ENCODE results near the gene SMIM45.

The SMIM45 gene

DNA sequence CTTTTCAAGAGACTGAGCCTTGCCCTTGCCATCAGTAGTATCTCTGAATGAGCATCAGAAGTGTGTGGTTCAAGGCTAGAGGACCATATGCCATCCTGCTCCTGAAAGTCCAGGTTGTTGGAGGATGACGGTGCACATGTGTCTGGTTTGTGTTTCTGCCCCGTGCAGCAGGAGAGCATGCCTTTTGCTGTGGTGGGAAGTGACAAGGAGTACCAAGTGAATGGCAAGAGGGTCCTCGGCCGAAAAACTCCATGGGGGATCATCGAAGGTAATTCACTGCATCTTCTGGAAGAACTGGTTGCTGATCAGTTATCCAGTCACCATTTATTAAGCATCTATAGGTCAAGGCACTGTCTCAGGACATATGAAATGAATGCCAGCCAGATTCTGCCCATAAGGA, 40.5 kb downstream of the SMIM45 start:
- POLR2A ChIA-PET: no interaction called here
- DNase-seq (ENCODE audit: extremely low spot score): no peak
- TF ChIP-seq, protein P1, sequence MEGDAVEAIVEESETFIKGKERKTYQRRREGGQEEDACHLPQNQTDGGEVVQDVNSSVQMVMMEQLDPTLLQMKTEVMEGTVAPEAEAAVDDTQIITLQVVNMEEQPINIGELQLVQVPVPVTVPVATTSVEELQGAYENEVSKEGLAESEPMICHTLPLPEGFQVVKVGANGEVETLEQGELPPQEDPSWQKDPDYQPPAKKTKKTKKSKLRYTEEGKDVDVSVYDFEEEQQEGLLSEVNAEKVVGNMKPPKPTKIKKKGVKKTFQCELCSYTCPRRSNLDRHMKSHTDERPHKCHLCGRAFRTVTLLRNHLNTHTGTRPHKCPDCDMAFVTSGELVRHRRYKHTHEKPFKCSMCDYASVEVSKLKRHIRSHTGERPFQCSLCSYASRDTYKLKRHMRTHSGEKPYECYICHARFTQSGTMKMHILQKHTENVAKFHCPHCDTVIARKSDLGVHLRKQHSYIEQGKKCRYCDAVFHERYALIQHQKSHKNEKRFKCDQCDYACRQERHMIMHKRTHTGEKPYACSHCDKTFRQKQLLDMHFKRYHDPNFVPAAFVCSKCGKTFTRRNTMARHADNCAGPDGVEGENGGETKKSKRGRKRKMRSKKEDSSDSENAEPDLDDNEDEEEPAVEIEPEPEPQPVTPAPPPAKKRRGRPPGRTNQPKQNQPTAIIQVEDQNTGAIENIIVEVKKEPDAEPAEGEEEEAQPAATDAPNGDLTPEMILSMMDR (IDR thresholded peaks at IDR 0.05; ENCODE audit: control extremely low read depth, extremely low read depth, low read depth, missing control alignments): no peak
- CTCF ChIA-PET: interaction anchor here (1.0 kb wide), 1 partner anchor 26 kb away, joined by 3 read pairs; no protein-coding TSS in a partner anchor

- CTCF ChIA-PET: interaction anchor here (1.0 to 1.6 kb wide), 3 partner anchors 8 to 441 kb away, joined by 3 to 4 read pairs (median 3); partner anchors contain the start of gene SEPTIN3
Observed at GRCh38 chr22:41995211-41995610, 43.3 kb downstream of the SMIM45 start.

DNA sequence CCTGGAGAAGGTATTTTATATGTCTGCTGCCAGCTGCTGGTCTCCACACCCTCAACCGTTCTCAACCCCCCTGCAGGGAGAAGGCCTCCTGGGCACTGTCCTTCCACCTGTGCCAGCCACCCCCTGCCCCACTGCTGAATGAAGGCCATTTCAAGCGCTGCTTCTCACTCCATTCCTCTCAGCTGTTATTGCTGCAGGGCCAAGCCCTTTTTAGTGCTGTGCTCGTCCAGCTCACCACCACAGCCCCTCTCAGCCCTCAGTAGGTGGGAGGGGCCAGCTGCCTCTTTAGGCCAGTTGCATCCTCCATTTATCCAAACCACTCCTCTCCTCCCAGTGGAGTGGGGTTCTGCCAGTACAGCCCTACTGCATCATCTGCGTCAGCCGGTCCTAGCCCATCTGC, 44.9 kb downstream of the SMIM45 start:
- ChIA-PET CTCF (interaction anchor here (0.8 kb wide), 1 partner anchor 300 kb away, joined by 3 read pairs; no protein-coding TSS in a partner anchor), POLR2A (interaction anchor here (0.6 kb wide), 1 partner anchor 47 kb away, joined by 5 read pairs; no protein-coding TSS in a partner anchor)
- TF ChIP-seq, protein P1 (IDR thresholded peaks at IDR 0.05; ENCODE audit: control extremely low read depth, extremely low read depth, low read depth, missing control alignments): no peak
- DNase-seq (ENCODE audit: extremely low spot score): no peak

More at GRCh38 chr22:41995211-41995610, 43.3 kb downstream of the SMIM45 start:
- DNase-seq (ENCODE audit: extremely low spot score): no peak
- TF ChIP-seq, protein P1 (IDR thresholded peaks at IDR 0.05; ENCODE audit: control extremely low read depth, extremely low read depth, low read depth, missing control alignments): no peak
- POLR2A ChIA-PET: no interaction called here

DNA sequence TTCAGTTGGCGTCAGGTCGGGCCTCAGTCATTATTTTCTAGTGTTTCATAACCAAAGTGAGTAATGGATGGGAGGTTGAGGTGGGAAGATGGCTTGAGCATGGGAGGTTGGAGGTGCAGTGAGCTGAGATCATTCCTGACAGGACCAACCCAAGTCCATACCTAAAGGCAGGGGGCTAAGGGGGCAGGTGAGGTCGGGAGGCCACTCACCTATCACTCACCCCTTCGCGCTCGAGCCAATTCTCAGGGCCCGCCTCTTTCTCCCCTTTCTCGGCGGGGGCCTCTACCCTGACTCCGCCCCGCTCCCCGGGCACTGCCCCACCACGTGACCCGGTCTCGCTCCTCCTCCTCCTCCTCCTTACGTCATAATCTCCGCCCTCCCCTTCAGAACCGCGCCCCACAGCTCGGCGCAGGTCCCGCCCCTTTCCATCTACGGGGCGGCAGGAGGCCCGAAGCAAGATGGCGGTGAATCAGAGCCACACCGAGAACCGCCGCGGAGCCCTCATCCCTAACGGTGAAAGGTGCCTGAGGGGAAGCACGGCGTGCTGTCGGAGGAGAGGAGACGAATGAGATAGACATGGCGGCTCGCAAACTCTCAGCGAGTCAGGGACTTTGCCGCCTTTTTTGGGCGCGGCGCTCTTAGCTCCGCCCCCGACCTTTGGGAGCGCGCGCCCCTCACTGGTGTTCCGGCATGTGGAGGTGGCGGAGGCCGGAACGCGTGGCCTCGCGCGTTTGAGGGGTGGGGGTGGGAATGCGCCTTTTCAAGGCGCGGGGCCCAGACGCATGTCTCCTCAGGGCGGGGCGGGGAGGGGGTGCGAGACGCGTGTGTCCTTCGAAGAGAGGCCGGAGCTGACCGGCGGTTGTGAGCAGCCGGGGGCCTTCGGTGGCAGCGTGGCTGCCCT, 46.7 kb downstream of the SMIM45 start, which contains the start of gene WBP2NL:
WBP2NL (plus strand) TSS at position 428 of the 901 bp plus-strand sequence; CDS start at position 459, 31 bp downstream.
- peak; percentile 98 for DNase-seq (ENCODE audit: extremely low spot score)
- TF ChIP-seq, protein P1 (IDR thresholded peaks at IDR 0.05; ENCODE audit: control extremely low read depth, extremely low read depth, low read depth, missing control alignments): no peak
- POLR2A ChIA-PET: interaction anchor here (0.6 kb wide), 2 partner anchors 18 to 158 kb away, joined by 4 to 5 read pairs; no protein-coding TSS in a partner anchor
- CTCF ChIA-PET: interaction anchor here (0.7 to 1.2 kb wide), 3 partner anchors 11 to 35 kb away, joined by 3 to 5 read pairs (median 3); no protein-coding TSS in a partner anchor

DNA sequence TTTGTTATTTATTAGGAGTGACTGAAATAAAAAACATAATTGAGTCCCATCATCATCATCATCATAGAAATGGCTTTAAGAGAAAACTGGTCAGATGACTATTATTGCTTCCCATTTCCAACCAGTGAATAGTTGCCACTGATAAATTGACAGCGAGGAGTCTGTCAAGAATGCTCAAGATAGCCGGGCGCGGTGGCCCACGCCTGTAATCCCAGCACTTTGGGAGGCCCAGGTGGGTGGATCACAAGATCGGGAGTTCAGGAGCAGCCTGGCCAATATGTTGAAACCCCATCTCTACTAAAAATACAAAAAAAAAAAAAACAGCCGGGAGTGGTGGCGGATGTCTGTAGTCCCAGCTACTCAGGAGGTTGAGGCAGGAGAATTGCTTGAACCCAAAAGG, 48.5 kb downstream of the SMIM45 start:
- TF ChIP-seq, protein P1 (IDR thresholded peaks at IDR 0.05; ENCODE audit: control extremely low read depth, extremely low read depth, low read depth, missing control alignments): no peak
- DNase-seq (ENCODE audit: extremely low spot score): no peak
- POLR2A ChIA-PET: no interaction called here
- CTCF ChIA-PET: no interaction called here

DNA sequence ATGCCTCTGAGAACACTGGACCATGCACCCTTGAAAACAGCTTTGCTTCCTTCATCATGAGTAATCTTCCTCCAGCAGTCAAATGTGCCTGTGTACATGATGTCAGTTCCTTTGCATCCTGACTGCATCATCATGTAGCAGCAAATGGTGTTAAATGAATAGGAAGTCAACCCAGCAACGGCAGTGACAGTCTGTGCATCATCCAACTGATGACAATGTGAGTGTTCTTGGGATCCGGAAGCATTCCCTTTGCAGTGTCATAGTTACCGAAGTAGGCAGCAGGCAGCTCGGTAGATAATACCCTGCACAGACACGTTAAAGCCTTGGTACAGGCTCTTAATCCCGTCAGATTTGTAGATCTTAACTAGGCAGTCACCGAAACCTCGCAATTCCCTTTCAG, 49.2 kb downstream of the SMIM45 start:
- TF ChIP-seq, protein P1 (IDR thresholded peaks at IDR 0.05; ENCODE audit: control extremely low read depth, extremely low read depth, low read depth, missing control alignments): no peak
- POLR2A ChIA-PET: no interaction called here
- no peak for DNase-seq (ENCODE audit: extremely low spot score)

More for the DNA sequence above, 49.2 kb downstream of the SMIM45 start:
- CTCF ChIA-PET: no interaction called here
